Fibroblast of skin of left quadriceps (primary cell): Measurements from ENCODE around the gene NR1I2.

Experiments used
- DNase-seq, 2 experiments: peaks; one replicate each; pipeline ENCODE4 v3.0.0-alpha.2; 2013; ENCODE audit warnings: low read depth in 2 of 2

The NR1I2 gene

GRCh38 chr3:119819806-119820205 is 37.9 kb downstream of the NR1I2 start:
- DNase-seq: no peak

- no peak for DNase-seq
Observed at GRCh38 chr3:119825820-119826219, 43.9 kb downstream of the NR1I2 start.

GRCh38 chr3:119826711-119827608 is 45.1 kb downstream of the NR1I2 start:
- DNase-seq: no peak

DNA sequence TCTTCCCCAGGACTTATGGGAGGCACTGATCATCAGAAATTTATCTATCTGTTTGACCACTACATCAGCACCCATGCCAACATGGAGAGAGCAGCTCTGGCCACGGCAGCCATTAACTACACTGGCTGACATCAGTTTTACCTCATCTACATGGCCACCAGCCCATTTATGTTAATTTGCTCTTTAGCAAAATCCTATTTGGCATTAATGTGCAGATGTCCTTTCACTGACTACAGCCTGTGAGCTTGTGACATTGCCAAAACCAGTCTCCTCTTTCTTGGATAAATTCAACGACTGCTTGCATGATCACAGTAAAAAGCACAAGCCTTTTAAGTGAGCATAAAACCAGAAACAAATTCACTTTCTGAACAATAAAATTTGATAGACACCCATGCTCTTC is 47.5 kb downstream of the NR1I2 start:
- DNase-seq: no peak

DNA sequence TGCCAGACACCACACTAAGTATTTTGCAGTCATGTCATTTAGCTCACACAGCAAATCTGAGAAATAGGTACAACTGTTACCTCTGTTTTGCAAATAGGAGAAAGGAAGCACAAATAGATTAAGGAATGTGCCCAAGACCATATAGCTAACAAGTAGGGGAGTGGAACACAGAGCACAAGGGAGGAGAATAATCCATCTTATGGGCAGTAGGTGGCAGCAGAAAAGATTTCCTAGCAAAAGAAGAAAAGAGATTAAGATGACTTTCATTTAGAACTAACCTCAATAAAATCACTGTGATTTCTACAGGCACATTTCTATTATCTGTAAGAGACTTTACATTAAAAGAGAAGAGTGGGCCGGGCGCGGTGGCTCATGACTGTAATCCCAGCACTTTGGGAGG is 49.1 kb downstream of the NR1I2 start:
- DNase-seq: no peak

DNA sequence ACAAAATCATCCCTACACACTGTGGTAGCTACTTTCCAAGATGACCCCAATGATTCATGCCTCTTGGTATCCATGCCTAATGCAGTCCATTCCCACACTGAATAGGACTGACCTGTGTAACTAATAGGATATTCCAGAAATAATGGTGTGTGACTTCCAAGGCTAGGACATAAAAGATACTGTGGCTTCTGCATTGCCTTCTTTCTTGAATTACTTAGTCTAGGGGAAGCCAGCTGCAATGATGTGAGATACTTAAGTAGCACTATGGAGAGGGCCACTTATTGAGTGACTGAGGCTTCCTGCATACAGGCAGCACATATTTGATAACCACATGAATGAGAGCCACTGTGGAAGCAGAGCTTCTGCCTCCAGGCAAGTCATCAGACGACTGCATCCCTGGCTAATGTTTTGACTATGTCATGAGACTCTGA is 50.1 kb downstream of the NR1I2 start:
- no peak for DNase-seq

- DNase-seq: no peak
Observed at GRCh38 chr3:119834754-119835370, 53.0 kb downstream of the NR1I2 start.

GRCh38 chr3:119835556-119835955 is 53.7 kb downstream of the NR1I2 start:
- no peak for DNase-seq

DNA sequence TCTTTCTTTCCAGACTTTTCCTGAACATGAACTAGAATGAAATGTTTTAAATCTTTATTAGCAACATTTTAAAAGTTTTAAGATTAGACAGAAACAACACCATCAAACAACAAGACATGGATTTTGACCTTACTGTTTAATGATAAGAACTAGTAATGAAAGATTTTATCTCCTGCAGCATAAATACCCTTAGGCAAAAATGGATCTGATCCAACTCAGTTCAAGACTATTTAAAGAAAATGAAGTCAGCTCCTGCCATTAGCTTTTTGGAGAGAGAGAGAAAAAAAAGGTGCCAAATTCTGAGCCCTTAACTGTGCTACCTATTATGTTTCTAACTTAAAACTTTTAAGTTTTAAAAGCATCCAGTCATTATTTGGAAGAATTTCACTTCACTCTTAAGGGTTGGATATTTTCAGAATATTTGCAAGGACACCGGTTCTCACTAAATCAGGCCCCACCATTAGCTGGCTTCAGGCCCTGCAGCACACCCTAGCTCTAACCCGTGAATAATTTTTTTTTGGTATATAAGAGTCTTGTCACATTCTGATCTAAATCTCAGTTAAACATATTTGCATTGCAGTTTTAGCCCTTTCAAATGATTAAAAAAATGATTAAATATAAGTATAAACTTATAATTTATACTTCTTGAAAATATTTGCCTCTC is 60.0 kb downstream of the NR1I2 start:
- DNase-seq: no peak

DNA sequence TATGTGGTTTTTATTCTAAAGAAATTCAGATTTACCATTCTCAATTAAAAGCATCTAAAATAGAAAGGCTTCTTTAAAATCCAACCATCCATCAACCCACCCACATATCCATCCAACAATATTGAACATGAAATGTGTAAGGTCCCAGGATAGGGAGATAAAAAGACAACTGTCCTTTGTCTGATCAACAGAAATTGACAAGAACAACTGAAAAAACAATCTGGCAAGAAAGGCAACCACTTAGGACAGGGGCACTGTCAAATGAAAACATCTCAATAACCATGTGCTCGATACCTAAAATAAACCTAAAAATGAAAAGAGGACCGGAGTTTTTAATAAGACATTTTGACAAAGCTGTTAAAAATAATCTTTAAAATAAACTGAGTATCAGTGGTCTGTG is 67.2 kb downstream of the NR1I2 start:
- DNase-seq: no peak

GRCh38 chr3:119856695-119857094 is 74.8 kb downstream of the NR1I2 start:
- no peak for DNase-seq

DNA sequence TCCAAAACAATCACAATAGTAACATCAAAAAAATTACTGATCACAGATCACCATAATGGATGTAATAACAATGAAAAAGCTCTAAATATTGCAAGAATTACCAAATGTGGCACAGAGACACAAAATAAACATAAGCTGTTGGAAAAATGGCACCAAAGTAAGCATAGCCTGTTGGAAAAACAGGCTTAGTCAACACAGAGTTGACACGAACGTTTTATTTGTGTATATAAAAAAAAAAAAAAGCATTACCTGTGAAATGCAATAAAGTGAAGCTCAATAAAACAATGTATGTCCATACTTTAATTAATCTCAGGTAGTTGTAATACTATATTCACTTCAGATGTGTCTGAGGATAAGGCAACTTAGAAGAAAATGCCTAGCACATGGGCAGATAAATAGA is 77.1 kb downstream of the NR1I2 start:
- no peak for DNase-seq

DNA sequence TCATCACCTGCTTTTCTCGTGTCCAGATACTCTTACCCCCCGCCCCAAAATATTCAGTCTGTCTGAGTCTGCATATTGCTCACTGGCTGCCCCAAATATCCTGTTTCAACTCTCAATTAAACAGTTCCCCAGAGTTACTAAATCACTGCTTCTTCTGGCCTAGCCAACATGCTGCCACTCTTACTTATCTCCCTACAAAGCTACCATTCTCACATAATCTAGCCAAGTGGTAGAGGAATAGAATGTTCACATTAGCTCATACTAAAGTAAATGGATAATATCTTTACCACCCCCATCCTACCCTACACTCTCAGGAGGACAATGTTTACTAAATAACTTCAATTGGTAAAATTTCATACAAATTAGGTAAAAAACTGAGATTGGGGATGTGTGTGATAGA is 77.8 kb downstream of the NR1I2 start:
- DNase-seq: no peak

DNA sequence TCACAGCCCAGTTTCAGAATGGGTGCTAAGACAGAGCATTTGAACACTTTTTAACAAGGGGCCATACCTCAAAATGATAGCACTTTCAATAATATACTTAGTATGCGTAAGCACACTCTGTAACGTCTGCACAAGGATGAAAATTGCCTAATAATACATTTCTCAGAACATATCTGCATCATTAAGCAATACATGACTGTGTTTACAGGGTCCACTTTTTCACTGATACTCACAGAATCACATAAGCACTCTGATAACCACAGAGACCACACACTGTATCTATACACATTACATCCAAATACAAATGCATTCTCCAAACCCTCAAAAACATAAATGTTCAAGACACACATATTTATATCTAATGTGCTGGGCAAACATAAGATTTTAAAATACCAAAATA is 79.8 kb downstream of the NR1I2 start:
- DNase-seq: no peak

DNA sequence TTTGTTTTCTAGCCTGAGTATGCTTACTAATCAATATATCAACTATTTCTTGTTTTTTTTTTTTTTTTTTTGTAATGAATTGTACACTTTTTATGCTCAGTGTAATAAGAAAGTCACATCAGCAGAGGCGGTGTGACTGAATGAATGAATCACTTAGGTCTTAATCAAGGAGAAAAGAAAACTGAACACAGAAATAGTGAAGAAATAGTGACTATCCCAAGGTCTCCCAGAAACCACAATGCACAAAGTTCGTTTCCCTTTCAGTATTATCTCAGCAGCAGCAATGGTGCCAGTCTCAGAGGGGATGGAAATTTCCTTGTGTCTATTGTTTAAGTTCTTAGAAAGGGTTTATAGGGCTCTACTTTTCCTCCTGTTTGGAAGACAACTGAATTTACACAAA is 80.7 kb downstream of the NR1I2 start:
- DNase-seq: no peak

- no peak for DNase-seq
Observed at GRCh38 chr3:119864476-119864875, 82.6 kb downstream of the NR1I2 start.
